NT2/D1 (cell line): ENCODE data around the gene CC2D2A.

Source experiments
- DNase-seq: peaks from one replicate; pipeline ENCODE4 v3.0.0-alpha.2; 2011; ENCODE audit warnings: low read depth, low spot score
- H3K27me3 ChIP-seq: 2 replicates; pipeline ENCODE4 v1.6.0; 2011; ENCODE audit warnings: mild to moderate bottlenecking; ENCODE audit not compliant: insufficient read length, insufficient read depth
- H3K36me3 ChIP-seq: 2 replicates; pipeline ENCODE4 v1.6.1; 2011; ENCODE audit warnings: mild to moderate bottlenecking, low read length, mixed read lengths; ENCODE audit not compliant: insufficient read depth, insufficient read length
- H3K4me1 ChIP-seq: 2 replicates; pipeline ENCODE4 v1.5.1; 2011; ENCODE audit not compliant: insufficient read depth, insufficient read length
- H3K4me3 ChIP-seq: 2 replicates; pipeline ENCODE4 v1.5.1; 2011; ENCODE audit warnings: low read depth; ENCODE audit not compliant: insufficient read length
- H3K9ac ChIP-seq: 2 replicates; pipeline ENCODE4 v1.6.0; 2011; ENCODE audit warnings: low read depth; ENCODE audit not compliant: insufficient read length
- H3K9me3 ChIP-seq: 2 replicates; pipeline ENCODE4 v1.5.1; 2011; ENCODE audit warnings: mild to moderate bottlenecking, low read length; ENCODE audit not compliant: insufficient read depth
- SUZ12 ChIP-seq: IDR thresholded peaks from 2 replicates; pipeline ENCODE4 v1.6.1; 2011; ENCODE audit not compliant: insufficient read length, insufficient read depth; ENCODE audit errors: extremely low read depth
- YY1 ChIP-seq: IDR thresholded peaks from 2 replicates; pipeline ENCODE4 v1.6.1; 2011; ENCODE audit not compliant: insufficient read length, insufficient read depth
- ZNF274 ChIP-seq: IDR thresholded peaks from 2 replicates; pipeline ENCODE4 v1.6.1; 2011; ENCODE audit warnings: mild to moderate bottlenecking, low read depth, low read length

CC2D2A gene

GRCh38 chr4:15500701-15501100 lies 31.0 kb downstream of the CC2D2A start:
- no peaks in the 10 kb centered on the region for H3K27me3 ChIP-seq
- H3K9me3 ChIP-seq = peaks cover 7% of the 10 kb centered on the region; the same call in 1 of the 2 replicates
- TF ChIP-seq SUZ12 = no peak
- no peak for TF ChIP-seq ZNF274
- TF ChIP-seq YY1 = no peak
- no peaks in the 10 kb centered on the region for H3K4me1 ChIP-seq
- DNase-seq = no peak
- H3K36me3 ChIP-seq = peaks cover 15% of the 10 kb centered on the region
- H3K4me3 ChIP-seq = no peak overlapping the region
- H3K9ac ChIP-seq = no peak overlapping the region

GRCh38 chr4:15501941-15502340 lies 32.3 kb downstream of the CC2D2A start:
- no peak for TF ChIP-seq SUZ12
- TF ChIP-seq YY1 = no peak
- no peak for TF ChIP-seq ZNF274
- Histone ChIP-seq H3K9me3 (peaks cover 3% of the 10 kb centered on the region; the same call in 1 of the 2 replicates), H3K4me1 (no peaks in the 10 kb centered on the region), H3K27me3 (no peaks in the 10 kb centered on the region), H3K36me3 (peaks cover 15% of the 10 kb centered on the region), H3K4me3 (no peak overlapping the region), H3K9ac (no peak overlapping the region)
- peak; percentile 18 for DNase-seq

- peaks cover 17% of the 10 kb centered on the region for H3K36me3 ChIP-seq
- no peak overlapping the region for H3K4me3 ChIP-seq
- no peaks in the 10 kb centered on the region for H3K27me3 ChIP-seq
- H3K4me1 ChIP-seq = no peaks in the 10 kb centered on the region
- no peak for DNase-seq
- H3K9me3 ChIP-seq = no peaks in the 10 kb centered on the region
- no peak overlapping the region for H3K9ac ChIP-seq
- no peak for TF ChIP-seq SUZ12
- no peak for TF ChIP-seq YY1
- no peak for TF ChIP-seq ZNF274
These were observed 32.7 kb downstream of the CC2D2A start for GRCh38 chr4:15502384-15502783.

- Histone ChIP-seq H3K9ac (no peak overlapping the region), H3K27me3 (no peaks in the 10 kb centered on the region), H3K36me3 (peaks cover 28% of the 10 kb centered on the region), H3K9me3 (peaks cover 4% of the 10 kb centered on the region; the same call in 1 of the 2 replicates), H3K4me1 (no peaks in the 10 kb centered on the region), H3K4me3 (no peak overlapping the region)
- no peak for DNase-seq
- TF ChIP-seq YY1 (no peak), SUZ12 (no peak), ZNF274 (no peak)
These were observed 34.4 kb downstream of the CC2D2A start for GRCh38 chr4:15504041-15504440.

GRCh38 chr4:15506464-15506863 lies 36.8 kb downstream of the CC2D2A start:
- H3K36me3 ChIP-seq = peaks cover 44% of the 10 kb centered on the region
- no peak overlapping the region for H3K9ac ChIP-seq

GRCh38 chr4:15507679-15508078 lies 38.0 kb downstream of the CC2D2A start:
- Histone ChIP-seq H3K4me3 (no peak overlapping the region), H3K36me3 (peaks cover 56% of the 10 kb centered on the region), H3K4me1 (no peaks in the 10 kb centered on the region), H3K9me3 (peaks cover 4% of the 10 kb centered on the region; the same call in 1 of the 2 replicates), H3K9ac (no peak overlapping the region), H3K27me3 (no peaks in the 10 kb centered on the region)
- TF ChIP-seq YY1 = no peak
- no peak for TF ChIP-seq SUZ12
- TF ChIP-seq ZNF274 = no peak
- no peak for DNase-seq

More at GRCh38 chr4:15506464-15506863, 36.8 kb downstream of the CC2D2A start:
- Histone ChIP-seq H3K27me3 (no peaks in the 10 kb centered on the region), H3K4me3 (no peak overlapping the region), H3K4me1 (no peaks in the 10 kb centered on the region), H3K9me3 (peaks cover 4% of the 10 kb centered on the region; the same call in 1 of the 2 replicates)
- DNase-seq = no peak
- no peak for TF ChIP-seq ZNF274
- TF ChIP-seq YY1 = no peak
- TF ChIP-seq SUZ12 = no peak

- Histone ChIP-seq H3K4me3 (no peak overlapping the region), H3K9ac (no peak overlapping the region), H3K36me3 (peaks cover 57% of the 10 kb centered on the region), H3K9me3 (peaks cover 4% of the 10 kb centered on the region; the same call in 1 of the 2 replicates), H3K27me3 (no peaks in the 10 kb centered on the region), H3K4me1 (no peaks in the 10 kb centered on the region)
- no peak for DNase-seq
- no peak for TF ChIP-seq ZNF274
- TF ChIP-seq YY1 = no peak
- no peak for TF ChIP-seq SUZ12
These were observed 41.3 kb downstream of the CC2D2A start for GRCh38 chr4:15510961-15511360.

- TF ChIP-seq ZNF274 (no peak), SUZ12 (no peak), YY1 (no peak)
- H3K36me3 ChIP-seq = peaks cover 63% of the 10 kb centered on the region
- DNase-seq = no peak
These were observed 43.9 kb downstream of the CC2D2A start for GRCh38 chr4:15513545-15513944.

More at GRCh38 chr4:15513545-15513944, 43.9 kb downstream of the CC2D2A start:
- no peaks in the 10 kb centered on the region for H3K4me1 ChIP-seq
- H3K9me3 ChIP-seq = peaks cover 17% of the 10 kb centered on the region; the same call in 1 of the 2 replicates
- H3K4me3 ChIP-seq = no peak overlapping the region
- H3K27me3 ChIP-seq = no peaks in the 10 kb centered on the region
- H3K9ac ChIP-seq = no peak overlapping the region
